Vagina (tissue), 2 donors: Measurements from ENCODE around the gene ECI2. TPM values are rescaled to one million over a fixed set of nuclear protein-coding genes. Genes with fewer than 3 reads are reported as not detected.

Source experiments
- DNase-seq, 2 donors: peaks; one replicate each; pipeline ENCODE4 v3.0.0-alpha.2; 2017; ENCODE audit errors: extremely low spot score in 2 of 2
- H3K27ac ChIP-seq: fragments of 200-600 bp; sonication (generic); one replicate; pipeline ENCODE4 v1.5.1; 2019
- H3K27me3 ChIP-seq: fragments of 200-600 bp; sonication (generic); one replicate; pipeline ENCODE4 v1.5.1; 2019
- H3K36me3 ChIP-seq, 2 donors: fragments of 200-600 bp; sonication (generic); one replicate each; pipeline ENCODE4 v1.5.1; 2017 to 2019
- H3K4me1 ChIP-seq: fragments of 200-600 bp; sonication (generic); one replicate; pipeline ENCODE4 v1.5.1; 2019
- H3K4me3 ChIP-seq, 2 donors: fragments of 200-600 bp; sonication (generic); 1 replicate in 1 of 2; 2 replicates in 1 of 2; pipeline ENCODE4 v1.5.1; 2016 to 2019
- H3K9me3 ChIP-seq: fragments of 200-600 bp; sonication (generic); one replicate; pipeline ENCODE4 v1.5.1; 2019
- POLR2A ChIP-seq, 2 donors: fragments of 450-650 bp; IDR thresholded peaks; one replicate each; pipeline ENCODE4 v1.6.1; 2017; ENCODE audit warnings: antibody characterized with exemption in 2 of 2, mild to moderate bottlenecking in 2 of 2, moderate library complexity in 2 of 2
- POLR2AphosphoS5 ChIP-seq, 2 donors: sonication (generic); formaldehyde crosslinking; IDR thresholded peaks; one replicate each; pipeline ENCODE4 v1.9.0; 2017; ENCODE audit warnings: antibody characterized with exemption in 2 of 2, mild to moderate bottlenecking in 2 of 2, low read depth in 1 of 2; ENCODE audit not compliant: insufficient read depth in 1 of 2
- intact Hi-C: fragments of 100-400 bp; cut with DNase I; formaldehyde crosslinking; loops from one replicate; pipeline ENCODE4 v1.15.1; 2023
- total RNA-seq: library from RNA; depleted of rRNA; stranded (reverse); fragments of >200 nt; gene quantifications from one replicate; pipeline ENCODE4 v1.2.3, GENCODE V29; 2016
- TF ChIP-seq, protein P1 (sequence below), 3 experiments: fragments of 450-650 bp in 2 of 3; fragments of 200-600 bp in 1 of 3; sonication (generic) in 1 of 3; IDR thresholded peaks; one replicate each; pipeline ENCODE4 v1.5.1; 2017 to 2019; ENCODE audit warnings: antibody characterized with exemption in 3 of 3, mild to moderate bottlenecking in 2 of 3, moderate library complexity in 2 of 3

Gene ECI2
- total RNA-seq, 1 donor from 2014 or later = 30.7 TPM

DNA sequence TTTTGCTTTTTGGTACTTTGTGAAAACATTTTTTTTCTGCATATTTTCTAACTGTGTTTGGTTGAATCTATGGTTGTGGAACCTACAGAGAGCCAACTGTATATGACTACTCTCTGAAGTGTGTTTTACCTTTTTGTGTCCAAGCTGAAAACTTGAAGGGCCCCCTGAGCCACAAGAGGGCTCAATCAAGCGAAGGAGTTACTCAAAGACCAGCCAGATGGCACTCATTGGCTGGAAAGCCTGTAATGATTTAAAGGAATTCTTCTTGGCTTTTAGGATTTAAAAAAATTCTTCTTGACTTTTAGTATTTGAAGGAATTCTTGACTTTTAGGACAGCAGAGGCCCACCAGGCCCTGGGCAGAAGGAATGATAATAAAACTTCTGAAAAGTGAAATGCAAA is 27.0 kb upstream of the ECI2 start:
- Histone ChIP-seq H3K4me1 (no peaks in the 10 kb centered on the region), H3K4me3 (no peak overlapping the region), H3K27ac (no peak overlapping the region), H3K27me3 (no peaks in the 10 kb centered on the region), H3K9me3 (no peaks in the 10 kb centered on the region), H3K36me3 (no peaks in the 10 kb centered on the region)
- intact Hi-C loops = no loop called here
- TF ChIP-seq, protein P1, sequence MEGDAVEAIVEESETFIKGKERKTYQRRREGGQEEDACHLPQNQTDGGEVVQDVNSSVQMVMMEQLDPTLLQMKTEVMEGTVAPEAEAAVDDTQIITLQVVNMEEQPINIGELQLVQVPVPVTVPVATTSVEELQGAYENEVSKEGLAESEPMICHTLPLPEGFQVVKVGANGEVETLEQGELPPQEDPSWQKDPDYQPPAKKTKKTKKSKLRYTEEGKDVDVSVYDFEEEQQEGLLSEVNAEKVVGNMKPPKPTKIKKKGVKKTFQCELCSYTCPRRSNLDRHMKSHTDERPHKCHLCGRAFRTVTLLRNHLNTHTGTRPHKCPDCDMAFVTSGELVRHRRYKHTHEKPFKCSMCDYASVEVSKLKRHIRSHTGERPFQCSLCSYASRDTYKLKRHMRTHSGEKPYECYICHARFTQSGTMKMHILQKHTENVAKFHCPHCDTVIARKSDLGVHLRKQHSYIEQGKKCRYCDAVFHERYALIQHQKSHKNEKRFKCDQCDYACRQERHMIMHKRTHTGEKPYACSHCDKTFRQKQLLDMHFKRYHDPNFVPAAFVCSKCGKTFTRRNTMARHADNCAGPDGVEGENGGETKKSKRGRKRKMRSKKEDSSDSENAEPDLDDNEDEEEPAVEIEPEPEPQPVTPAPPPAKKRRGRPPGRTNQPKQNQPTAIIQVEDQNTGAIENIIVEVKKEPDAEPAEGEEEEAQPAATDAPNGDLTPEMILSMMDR (IDR thresholded peaks at IDR 0.05) = no peak
- TF ChIP-seq POLR2AphosphoS5 (IDR thresholded peaks at IDR 0.05; ENCODE audit: insufficient read depth in 1 of 2, low read depth in 1 of 2) (no peak), POLR2A (IDR thresholded peaks at IDR 0.05) (no peak)
- DNase-seq = no peak

DNA sequence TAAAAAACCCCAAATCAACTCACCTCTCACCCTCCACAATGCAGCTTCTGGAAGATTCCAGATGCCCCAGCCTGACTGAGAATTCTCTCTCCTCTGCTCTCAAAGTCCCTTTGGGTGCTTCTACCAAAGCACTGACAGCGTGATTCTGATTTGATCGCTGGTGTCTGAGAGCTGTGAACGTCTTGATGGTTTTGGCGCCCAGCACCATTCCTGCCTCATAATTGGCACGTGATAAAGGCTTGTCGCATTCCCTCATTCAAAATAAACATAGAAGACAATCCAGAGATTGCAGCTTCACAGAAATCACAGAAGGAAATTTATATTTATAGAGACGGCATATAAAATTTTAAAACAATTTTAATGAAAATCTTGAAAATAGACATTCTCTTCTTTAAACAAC is 24.1 kb upstream of the ECI2 start:
- no peaks in the 10 kb centered on the region for H3K9me3 ChIP-seq
- H3K4me3 ChIP-seq = no peak overlapping the region
- TF ChIP-seq POLR2A (IDR thresholded peaks at IDR 0.05) (no peak), POLR2AphosphoS5 (IDR thresholded peaks at IDR 0.05; ENCODE audit: insufficient read depth in 1 of 2, low read depth in 1 of 2) (no peak)
- TF ChIP-seq, protein P1 (IDR thresholded peaks at IDR 0.05) = no peak
- intact Hi-C loops = loop anchor here (10.0 kb wide), 1 partner anchor 105 kb away; no protein-coding TSS in a partner anchor
- H3K27me3 ChIP-seq = no peaks in the 10 kb centered on the region
- H3K27ac ChIP-seq = no peak overlapping the region
- no peaks in the 10 kb centered on the region for H3K36me3 ChIP-seq
- no peaks in the 10 kb centered on the region for H3K4me1 ChIP-seq
- no peak for DNase-seq

DNA sequence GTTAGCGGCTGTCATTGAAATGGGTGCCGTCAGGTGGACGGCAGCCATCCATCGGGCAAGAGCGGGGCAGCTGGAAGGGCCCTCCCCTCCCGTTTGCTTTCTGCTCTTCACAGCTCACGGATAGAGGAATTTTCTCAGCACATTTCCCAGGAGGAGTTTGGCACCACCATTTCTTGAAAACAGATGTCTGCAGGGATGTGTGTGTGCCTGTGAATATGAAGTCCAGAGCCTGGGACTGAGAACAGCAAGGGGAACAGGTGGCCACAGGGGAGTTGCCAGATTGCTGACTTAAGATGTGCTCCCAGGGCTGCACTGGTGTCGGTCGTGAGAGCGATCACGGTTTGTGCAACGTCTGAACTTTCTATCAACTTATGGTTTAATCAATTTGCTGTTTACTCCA is 22.1 kb upstream of the ECI2 start:
- intact Hi-C loops = loop anchor here (10.0 kb wide), 1 partner anchor 103 kb away; no protein-coding TSS in a partner anchor
- no peak overlapping the region for H3K4me3 ChIP-seq
- DNase-seq = no peak
- no peaks in the 10 kb centered on the region for H3K4me1 ChIP-seq
- no peaks in the 10 kb centered on the region for H3K27me3 ChIP-seq
- no peak overlapping the region for H3K27ac ChIP-seq
- no peaks in the 10 kb centered on the region for H3K36me3 ChIP-seq
- no peaks in the 10 kb centered on the region for H3K9me3 ChIP-seq
- TF ChIP-seq POLR2AphosphoS5 (IDR thresholded peaks at IDR 0.05; ENCODE audit: insufficient read depth in 1 of 2, low read depth in 1 of 2) = no peak
- TF ChIP-seq POLR2A (IDR thresholded peaks at IDR 0.05) = no peak
- TF ChIP-seq, protein P1 (IDR thresholded peaks at IDR 0.05) = no peak

DNA sequence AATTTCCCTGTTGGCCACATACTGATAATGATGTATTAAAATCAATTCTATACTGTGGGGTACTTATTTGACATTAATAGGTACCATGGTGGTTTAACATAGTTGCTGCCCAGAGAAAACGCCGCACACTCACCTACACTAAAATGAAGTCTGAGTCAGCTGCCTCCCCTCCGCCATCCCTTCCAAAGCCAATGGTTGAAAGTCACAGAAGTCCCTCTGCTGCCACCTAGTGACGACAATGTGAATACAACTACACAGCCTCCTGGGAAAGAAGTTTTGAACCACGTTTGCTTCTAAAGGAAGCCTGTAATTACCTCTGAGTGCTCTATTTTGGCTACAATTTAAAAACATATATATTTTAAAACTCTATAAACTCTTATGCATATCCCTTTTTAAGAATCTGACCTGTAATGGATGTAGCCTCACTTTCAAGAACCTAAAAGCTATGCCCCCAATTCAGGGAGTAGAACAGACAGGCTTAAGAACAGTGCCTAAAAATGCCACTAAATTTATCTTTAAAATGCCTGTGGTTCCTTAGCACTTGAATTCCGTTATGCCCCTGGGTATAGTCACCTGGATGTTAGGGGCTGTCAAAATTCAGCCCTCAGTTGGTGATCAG is 20.6 kb upstream of the ECI2 start:
- Histone ChIP-seq H3K36me3 (no peaks in the 10 kb centered on the region), H3K4me1 (no peaks in the 10 kb centered on the region), H3K4me3 (no peak overlapping the region), H3K27ac (no peak overlapping the region), H3K27me3 (no peaks in the 10 kb centered on the region), H3K9me3 (no peaks in the 10 kb centered on the region)
- intact Hi-C loops = loop anchor here (10.0 kb wide), 1 partner anchor 101 kb away; no protein-coding TSS in a partner anchor
- no peak for TF ChIP-seq POLR2A (IDR thresholded peaks at IDR 0.05)
- TF ChIP-seq, protein P1 (IDR thresholded peaks at IDR 0.05) = peak; percentile 75 to 84 (median 77)
- peak in 1 of 2 donors; percentile 60 for TF ChIP-seq POLR2AphosphoS5 (IDR thresholded peaks at IDR 0.05; ENCODE audit: insufficient read depth in 1 of 2, low read depth in 1 of 2)
- DNase-seq = no peak

DNA sequence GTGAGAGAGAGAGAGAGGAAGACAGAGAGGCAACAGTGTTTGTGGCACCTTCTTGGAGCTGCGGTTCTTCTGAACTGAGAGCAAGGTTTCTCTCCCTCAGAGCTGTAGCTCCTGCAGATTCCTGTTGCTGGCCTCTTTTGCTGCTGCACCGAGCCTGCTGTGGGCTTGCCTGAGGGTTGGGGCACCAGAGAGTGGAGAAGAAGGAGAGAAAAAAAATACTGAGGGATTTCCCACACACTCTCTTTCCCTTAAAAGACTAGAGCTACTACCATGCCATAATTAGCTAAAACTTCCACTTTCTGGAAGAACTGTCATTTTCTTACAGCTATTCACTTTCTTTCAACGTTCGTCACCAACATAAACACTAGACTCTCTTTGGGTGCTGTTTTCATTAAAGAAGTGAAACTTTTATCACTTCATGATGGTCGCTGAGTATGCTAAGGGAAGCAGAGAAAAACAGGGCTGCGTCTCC is 18.2 kb upstream of the ECI2 start:
- H3K27ac ChIP-seq = no peak overlapping the region
- H3K36me3 ChIP-seq = no peaks in the 10 kb centered on the region
- DNase-seq = no peak
- H3K4me1 ChIP-seq = no peaks in the 10 kb centered on the region
- no peaks in the 10 kb centered on the region for H3K27me3 ChIP-seq
- intact Hi-C loops = loop anchor here (10.0 kb wide), 1 partner anchor 99 kb away; no protein-coding TSS in a partner anchor
- H3K4me3 ChIP-seq = no peak overlapping the region
- H3K9me3 ChIP-seq = no peaks in the 10 kb centered on the region
- TF ChIP-seq, protein P1 (IDR thresholded peaks at IDR 0.05) = no peak
- TF ChIP-seq POLR2AphosphoS5 (IDR thresholded peaks at IDR 0.05; ENCODE audit: insufficient read depth in 1 of 2, low read depth in 1 of 2) = no peak
- TF ChIP-seq POLR2A (IDR thresholded peaks at IDR 0.05) = no peak
